Neutrophil (primary cell): ENCODE measurements around the gene CELA2A.
"Not testable (repeated sequence)": the region's sequence is repeated elsewhere in the genome, so short reads cannot be mapped to it uniquely, and the experiment has no call there.

Source experiments
- H3K27ac ChIP-seq: fragments of 200-600 bp; sonication (generic); 2 replicates; pipeline ENCODE4 v1.5.1; 2016; ENCODE audit warnings: mild to moderate bottlenecking, moderate library complexity
- H3K27me3 ChIP-seq: fragments of 200-600 bp; sonication (generic); 2 replicates; pipeline ENCODE4 v1.6.0; 2016; ENCODE audit warnings: mild to moderate bottlenecking
- H3K36me3 ChIP-seq: fragments of 200-600 bp; sonication (generic); 2 replicates; pipeline ENCODE4 v1.5.1; 2017
- H3K4me1 ChIP-seq, 2 experiments: fragments of 200-600 bp in 1 of 2; sonication (generic) in 1 of 2; 1 replicate in 1 of 2; 2 replicates in 1 of 2; pipeline versions ENCODE4 v1.5.1 to v1.6.1; 2013 to 2016; ENCODE audit warnings: low read depth in 1 of 2, low read length in 1 of 2, mild to moderate bottlenecking in 1 of 2, moderate library complexity in 1 of 2; ENCODE audit not compliant: control insufficient read depth in 1 of 2, insufficient read depth in 1 of 2
- H3K4me3 ChIP-seq, 2 experiments: fragments of 200-600 bp in 1 of 2; sonication (generic) in 1 of 2; 1 replicate in 1 of 2; 2 replicates in 1 of 2; pipeline ENCODE4 v1.5.1; 2013 to 2016; ENCODE audit warnings: low read depth in 1 of 2, low read length in 1 of 2, mild to moderate bottlenecking in 1 of 2, moderate library complexity in 1 of 2
- H3K9me3 ChIP-seq: fragments of 200-600 bp; sonication (generic); 2 replicates; pipeline ENCODE4 v1.5.1; 2016
- CTCF ChIP-seq: fragments of 200-600 bp; sonication (generic); IDR thresholded peaks from 2 replicates; pipeline ENCODE4 v1.5.1; 2016; ENCODE audit warnings: antibody characterized with exemption

The CELA2A gene

DNA sequence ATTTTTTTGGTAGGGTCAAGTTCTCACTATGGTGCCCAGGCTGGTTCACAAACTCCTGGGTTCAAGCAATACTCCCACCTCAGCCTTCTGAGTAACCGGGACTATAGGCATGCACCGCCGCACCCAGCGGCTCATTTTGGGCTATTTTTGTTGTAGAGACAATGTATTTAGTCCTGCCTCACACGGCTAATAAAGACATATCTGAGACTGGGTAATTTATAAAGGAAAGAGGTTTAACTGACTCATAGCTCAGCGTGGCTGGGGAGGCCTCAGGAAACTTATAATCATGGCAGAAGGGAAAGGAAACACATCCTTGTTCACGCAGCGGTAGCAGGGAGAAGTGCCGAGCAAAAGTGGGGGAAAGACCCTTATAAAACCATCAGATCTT is 4.2 kb downstream of the CELA2A start:
- Histone ChIP-seq H3K27me3 (no peaks in the 10 kb centered on the region), H3K27ac (no peak overlapping the region), H3K36me3 (no peaks in the 10 kb centered on the region), H3K9me3 (no peaks in the 10 kb centered on the region), H3K4me1 (peaks cover under 1 to 2% of the 10 kb centered on the region in 2 experiments), H3K4me3 (no peak overlapping the region)
- no peak for TF ChIP-seq CTCF

- H3K36me3 ChIP-seq, H3K4me3 ChIP-seq, H3K9me3 ChIP-seq, H3K4me1 ChIP-seq, H3K27me3 ChIP-seq, H3K27ac ChIP-seq: not testable (repeated sequence)
Observed at GRCh38 chr1:15463064-15463800, 6.7 kb downstream of the CELA2A start.

- H3K36me3 ChIP-seq, H3K27me3 ChIP-seq, H3K4me1 ChIP-seq, H3K4me3 ChIP-seq, H3K9me3 ChIP-seq, H3K27ac ChIP-seq: not testable (repeated sequence)
Observed at GRCh38 chr1:15463926-15464322, 7.4 kb downstream of the CELA2A start.

- H3K4me1 ChIP-seq = no peaks in the 10 kb centered on the region
- TF ChIP-seq CTCF = no peak
- no peaks in the 10 kb centered on the region for H3K9me3 ChIP-seq
- H3K27me3 ChIP-seq = no peaks in the 10 kb centered on the region
- H3K36me3 ChIP-seq = no peaks in the 10 kb centered on the region
- no peak overlapping the region for H3K27ac ChIP-seq
- H3K4me3 ChIP-seq = no peak overlapping the region
Observed at GRCh38 chr1:15465674-15466073, 9.1 kb downstream of the CELA2A start.

- not testable (repeated sequence) for H3K9me3 ChIP-seq, H3K36me3 ChIP-seq, H3K27ac ChIP-seq
Observed at GRCh38 chr1:15466955-15467625, 10.6 kb downstream of the CELA2A start.

DNA sequence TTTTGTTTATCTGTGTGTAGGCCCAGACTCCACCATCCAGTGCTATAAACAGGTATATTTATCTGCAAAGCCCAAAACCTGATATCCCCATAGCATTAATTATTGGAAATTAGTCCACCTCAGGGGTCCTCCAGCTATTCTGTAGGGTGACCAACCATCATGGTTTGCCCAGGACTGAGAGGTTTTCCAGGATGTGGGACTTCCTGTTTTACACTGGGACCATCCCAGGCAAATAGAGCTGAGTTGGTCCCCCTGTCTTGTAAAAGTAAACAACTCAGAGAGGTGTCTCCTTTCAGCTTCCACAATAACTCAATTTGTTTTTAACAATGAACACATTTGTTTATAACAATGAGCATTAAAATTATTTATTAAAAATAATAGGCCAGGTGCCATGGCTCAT is 11.6 kb downstream of the CELA2A start:
- Histone ChIP-seq H3K4me1 (no peaks in the 10 kb centered on the region), H3K27me3 (no peaks in the 10 kb centered on the region), H3K9me3 (no peaks in the 10 kb centered on the region), H3K27ac (no peak overlapping the region), H3K36me3 (no peaks in the 10 kb centered on the region), H3K4me3 (no peak overlapping the region)
- no peak for TF ChIP-seq CTCF

More at GRCh38 chr1:15466955-15467625, 10.6 kb downstream of the CELA2A start:
- not testable (repeated sequence) for H3K4me3 ChIP-seq, H3K4me1 ChIP-seq, H3K27me3 ChIP-seq

DNA sequence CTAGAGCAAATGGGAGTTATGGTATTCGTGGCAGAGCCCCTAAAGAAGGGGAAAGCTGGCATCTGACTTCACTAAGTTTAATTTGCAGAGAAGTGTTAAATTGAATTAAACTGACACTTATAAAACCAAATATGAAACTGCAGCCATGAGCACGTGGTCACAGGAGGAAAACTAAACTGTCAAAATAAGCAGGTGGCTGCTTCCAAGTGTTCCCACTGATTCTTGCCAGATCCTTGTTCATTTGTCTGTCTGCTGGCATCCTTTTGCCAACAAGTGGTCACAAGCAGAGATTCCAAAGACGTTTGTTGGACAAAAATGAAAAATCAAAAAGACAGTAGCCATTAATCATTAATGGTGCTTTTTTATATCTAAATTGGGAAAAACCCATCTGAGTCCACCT is 12.8 kb downstream of the CELA2A start:
- Histone ChIP-seq H3K4me1 (no peaks in the 10 kb centered on the region), H3K27ac (no peak overlapping the region), H3K36me3 (no peaks in the 10 kb centered on the region), H3K4me3 (no peak overlapping the region), H3K27me3 (no peaks in the 10 kb centered on the region), H3K9me3 (no peaks in the 10 kb centered on the region)
- TF ChIP-seq CTCF = no peak

GRCh38 chr1:15469821-15470448 is 13.4 kb downstream of the CELA2A start:
- not testable (repeated sequence) for H3K27me3 ChIP-seq, H3K4me1 ChIP-seq, H3K9me3 ChIP-seq, H3K36me3 ChIP-seq, H3K4me3 ChIP-seq, H3K27ac ChIP-seq

DNA sequence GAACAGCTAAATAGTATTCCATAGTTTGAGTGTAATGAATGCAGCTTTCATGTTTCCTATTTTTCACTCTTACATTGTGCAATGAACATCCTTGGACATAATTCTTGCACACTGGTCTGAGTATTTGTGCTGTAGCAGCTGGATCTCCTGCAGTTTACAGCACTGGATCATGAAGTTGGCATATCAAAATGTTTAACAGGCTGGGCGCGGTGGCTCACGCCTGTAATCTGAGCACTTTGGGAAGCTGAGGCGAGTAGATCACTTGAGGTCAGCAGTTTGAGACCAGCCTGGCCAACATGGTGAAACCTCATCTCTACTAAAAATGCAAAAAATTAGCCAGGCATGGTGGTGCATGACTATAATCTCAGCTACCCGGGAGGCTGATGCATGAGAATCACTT is 14.5 kb downstream of the CELA2A start:
- not testable (repeated sequence) for H3K4me3 ChIP-seq, H3K27me3 ChIP-seq, H3K9me3 ChIP-seq, H3K27ac ChIP-seq, H3K36me3 ChIP-seq, H3K4me1 ChIP-seq

DNA sequence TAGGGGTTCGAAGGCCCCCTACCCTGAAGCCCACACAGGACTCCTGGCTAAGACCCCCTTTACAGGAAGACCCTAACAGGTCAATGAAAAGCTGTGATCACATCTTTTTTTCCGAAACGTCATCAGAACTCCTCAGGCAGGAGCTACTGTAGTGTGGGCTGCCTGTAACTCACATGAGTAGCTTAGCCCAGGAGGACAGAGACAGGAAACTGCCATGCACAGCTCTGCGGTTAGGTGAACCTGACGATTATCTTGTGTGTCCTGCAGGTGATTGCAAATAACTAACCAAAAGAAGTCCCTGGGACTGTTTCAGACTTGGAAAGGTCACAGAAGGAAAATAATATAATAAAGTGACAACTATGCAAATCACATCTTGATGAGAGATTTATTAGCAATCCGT is 15.2 kb downstream of the CELA2A start:
- not testable (repeated sequence) for H3K36me3 ChIP-seq, H3K27ac ChIP-seq, H3K9me3 ChIP-seq, H3K4me3 ChIP-seq, H3K4me1 ChIP-seq, H3K27me3 ChIP-seq
